Measurements from ENCODE around the gene ARL6IP4.

ARL6IP4 gene

DNA sequence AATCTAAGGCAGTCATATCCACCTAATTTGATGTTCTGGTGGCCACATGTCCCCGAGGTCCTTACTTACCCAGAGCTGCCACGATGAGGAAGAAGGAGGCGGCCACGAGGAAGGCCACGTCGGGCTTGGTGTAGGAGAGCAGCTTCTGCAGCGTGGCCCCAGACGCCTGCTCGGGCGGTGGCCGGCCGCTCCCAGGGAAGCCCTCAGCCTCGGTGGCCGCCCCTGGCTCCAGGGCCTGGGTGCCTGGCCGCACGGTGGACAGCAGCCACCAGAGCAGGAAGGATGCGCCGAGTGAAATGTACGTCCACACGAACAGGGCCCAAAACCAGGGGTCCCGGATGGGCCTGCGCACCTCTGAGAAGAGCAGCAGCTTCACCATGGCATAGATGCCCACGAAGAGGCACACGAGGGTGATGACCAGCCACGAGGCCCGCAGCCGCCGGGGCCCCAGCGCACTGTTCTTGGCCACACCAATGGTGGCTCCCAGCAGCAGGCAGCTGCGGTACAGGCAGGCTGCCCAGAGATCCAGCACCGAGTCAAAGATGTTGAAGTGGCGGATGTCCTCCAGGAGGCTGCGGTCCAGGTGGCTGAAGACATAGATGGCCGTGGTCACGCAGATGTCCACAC, 20.8 kb upstream of the ARL6IP4 start:
- no peak for DNase-seq

- DNase-seq, result no peak
Observed at GRCh38 chr12:122960193-122960569, 20.3 kb upstream of the ARL6IP4 start.

DNA sequence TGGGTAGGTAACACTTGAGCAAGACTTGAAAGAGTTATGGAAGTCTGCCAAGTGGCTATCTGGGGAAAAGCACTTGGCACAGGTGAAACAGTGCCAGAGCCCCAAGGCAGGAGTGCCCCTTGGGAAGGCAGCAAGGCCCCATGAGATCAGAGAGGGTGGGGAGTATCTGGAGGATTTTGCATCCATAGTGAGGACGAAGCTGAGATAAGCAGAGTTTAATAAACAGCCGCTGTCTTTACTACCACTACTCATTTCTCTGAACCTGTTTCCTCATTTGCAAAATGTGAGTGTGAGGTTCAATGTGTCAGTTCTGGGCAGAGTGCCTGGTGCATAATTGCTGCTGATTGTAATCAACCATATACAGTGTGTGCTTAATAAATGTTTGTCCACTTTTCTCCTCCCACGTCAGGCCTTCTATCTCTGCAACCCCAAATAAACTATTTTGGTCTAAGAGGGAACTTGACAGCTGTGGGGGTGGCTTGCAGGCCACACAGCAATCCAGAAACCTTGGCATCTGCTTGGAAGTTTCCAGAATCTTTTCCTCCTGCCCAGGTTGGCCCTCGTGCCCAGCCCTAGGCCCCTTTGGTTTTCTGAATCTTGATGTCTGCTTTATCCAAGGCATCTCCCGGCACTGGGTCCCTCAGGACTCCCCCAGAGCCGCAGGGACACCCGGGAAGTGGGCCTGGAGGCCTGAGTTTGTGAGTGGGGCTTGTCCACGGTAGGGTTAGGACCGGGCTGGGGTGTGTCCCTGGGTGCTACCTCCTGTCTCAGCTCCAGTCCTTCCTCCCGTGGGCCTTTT, 18.8 kb upstream of the ARL6IP4 start:
- DNase-seq, result no peak

GRCh38 chr12:122963941-122964265, 16.6 kb upstream of the ARL6IP4 start:
- DNase-seq, result no peak

DNA sequence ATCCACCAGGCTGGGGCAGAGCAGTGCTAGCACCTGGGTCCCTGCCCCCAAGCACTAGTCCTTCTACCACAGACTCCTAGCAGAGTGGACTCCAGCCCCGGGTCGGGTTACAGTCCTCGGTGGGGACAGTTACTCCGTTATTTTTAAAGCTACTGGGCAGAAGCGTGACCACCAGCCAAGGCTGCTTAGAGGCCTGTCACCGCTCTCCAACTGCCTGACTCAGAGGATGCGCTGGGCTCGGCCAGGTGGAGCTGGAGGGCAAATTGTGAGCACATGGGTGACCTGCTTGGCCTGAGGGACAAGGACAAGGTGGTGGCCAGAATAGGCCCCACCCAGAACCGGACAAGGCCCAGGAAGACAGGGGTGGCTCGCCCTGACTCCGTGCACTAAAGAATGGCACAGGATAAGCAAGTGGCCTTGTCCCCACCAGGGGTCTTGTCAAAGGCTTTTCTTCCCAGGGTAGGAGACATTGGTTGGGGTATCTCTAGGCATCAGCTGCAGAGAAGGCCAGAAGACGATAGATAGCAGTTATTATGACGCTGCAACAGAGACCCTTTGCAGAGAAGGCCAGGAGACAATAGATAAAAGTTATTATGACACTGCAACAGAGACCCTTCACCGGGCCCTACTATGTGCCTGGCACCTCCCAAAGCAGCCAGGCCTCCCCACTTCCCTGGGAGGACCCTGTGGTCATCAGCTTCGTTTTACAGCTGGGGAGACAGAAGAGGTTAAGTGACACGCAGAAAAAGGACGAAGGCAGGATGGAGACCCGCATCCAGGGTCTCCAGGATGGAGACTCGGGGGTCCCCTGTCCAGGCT, 15.8 kb upstream of the ARL6IP4 start:
- no peak for DNase-seq

DNA sequence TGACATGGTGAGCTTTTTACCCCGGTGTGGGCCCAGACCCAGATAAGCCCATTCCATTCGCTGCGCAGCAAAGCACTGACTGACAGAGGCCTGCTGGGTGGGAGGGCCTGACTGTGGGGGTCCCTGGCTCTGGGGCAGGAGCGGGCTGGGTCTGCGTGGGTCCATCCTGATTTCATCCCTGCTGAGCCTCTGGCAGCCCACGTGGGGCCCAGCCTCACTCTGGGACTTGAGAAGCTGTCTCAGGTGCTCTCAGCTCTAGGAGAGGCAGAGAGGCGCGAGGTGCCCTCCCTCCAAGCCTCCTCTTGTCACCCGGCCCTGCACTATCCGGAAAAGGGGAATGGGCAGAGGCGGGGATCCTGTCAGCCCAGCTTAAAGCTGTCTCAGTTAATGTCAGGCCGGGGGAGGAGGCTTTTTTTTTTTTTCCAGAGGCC, 15.1 kb upstream of the ARL6IP4 start:
- DNase-seq, result no peak

GRCh38 chr12:122965851-122966742, 14.4 kb upstream of the ARL6IP4 start, which contains the start of gene ABCB9:
TSS of gene ABCB9 (minus strand) at chr12:122966463. CDS start at chr12:122960235, 6,228 bp downstream.
- peak; percentile 93 to 95 for DNase-seq

- DNase-seq, result no peak
Observed at GRCh38 chr12:122966743-122967550, 13.5 kb upstream of the ARL6IP4 start.

GRCh38 chr12:122968104-122968503, 12.4 kb upstream of the ARL6IP4 start:
- DNase-seq, result no peak

DNA sequence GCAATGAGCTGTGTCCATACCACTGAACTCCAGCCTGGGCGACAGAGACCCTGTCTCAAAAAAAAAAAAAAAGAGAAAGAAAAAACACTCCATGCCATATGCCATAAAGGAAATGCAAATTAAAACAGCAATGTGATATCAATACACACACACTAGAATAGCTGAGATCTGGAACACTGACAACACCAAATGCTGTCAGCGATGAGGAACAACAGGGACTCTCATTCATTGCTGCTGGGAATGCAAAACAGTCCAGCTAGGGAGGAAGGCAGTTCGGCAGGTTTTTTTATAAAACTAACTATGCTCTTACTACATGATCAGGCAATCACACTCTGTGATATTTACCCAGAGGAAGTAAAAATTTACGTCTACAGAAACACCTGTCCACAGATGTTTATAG, 10.8 kb upstream of the ARL6IP4 start:
- no peak for DNase-seq

DNA sequence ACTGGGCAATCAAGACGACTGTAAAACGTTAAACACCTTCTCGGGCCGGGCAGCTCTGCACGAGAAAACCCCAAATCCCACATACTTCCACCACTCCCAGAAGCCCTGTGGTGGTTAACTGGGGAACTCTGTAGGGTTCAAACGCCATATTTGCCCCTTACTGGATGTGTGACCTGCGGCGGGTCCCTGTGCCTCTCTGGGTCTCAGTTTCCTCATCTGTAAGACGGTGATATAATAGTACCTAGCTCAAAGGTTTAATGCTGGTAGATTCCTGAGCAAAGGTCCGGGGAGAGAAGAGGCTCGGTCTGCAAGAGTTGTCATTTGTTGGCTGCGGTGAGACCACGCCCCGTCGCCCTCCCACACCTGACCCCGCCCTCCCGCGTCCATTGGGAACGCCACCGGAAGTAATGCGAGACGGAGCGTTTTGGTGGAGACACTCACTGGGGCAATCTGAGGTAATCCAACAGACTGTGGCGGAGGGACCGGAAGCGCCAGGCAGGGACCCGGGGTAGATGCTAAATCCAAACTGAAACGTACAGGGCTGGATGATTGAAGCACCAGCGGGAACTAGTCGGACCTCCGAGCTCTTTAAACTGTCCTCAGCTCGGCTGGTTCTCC, 6.1 kb upstream of the ARL6IP4 start:
- DNase-seq, result peak; percentile 99 to 100

DNA sequence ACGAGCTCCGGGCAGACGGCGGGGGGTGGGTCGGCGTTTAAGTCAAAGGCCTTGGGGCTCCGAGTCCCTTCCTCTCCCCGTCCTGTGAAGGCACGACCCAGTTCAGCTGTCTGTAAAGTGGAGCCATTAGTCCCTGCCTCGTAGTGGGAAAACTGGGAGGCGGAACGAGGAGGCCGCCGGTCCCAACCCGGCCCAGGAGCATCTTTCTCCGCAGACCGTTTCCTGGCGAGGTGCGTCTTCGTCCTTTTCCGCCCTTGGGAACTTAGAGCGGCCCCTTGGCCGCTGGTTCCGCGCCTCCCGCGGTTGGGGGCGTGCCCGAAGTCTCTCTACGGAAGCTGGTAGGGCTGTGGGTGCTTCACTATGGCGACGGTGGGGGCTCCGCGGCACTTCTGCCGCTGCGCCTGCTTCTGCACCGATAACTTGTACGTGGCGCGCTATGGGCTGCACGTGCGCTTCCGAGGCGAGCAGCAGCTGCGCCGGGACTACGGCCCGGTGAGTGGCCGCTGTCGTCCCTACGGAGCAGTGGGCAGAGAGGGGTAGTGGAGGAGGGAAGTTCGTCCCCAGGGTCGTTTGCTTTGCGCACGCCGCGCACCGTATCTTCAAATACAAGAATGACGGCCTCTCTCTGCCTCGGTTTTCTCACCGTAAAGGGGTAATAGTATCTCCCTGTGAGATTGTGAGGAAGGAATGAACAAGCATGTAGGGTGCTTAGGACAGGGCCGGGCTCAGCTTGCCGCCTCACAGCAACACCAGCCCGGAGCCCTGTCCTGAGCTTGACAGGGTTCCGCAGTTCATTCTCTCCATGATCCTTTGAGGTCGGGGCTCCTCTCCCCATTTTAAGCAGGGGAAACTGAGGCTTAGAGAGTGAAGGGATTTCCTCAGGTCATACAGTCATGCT, 5.3 kb upstream of the ARL6IP4 start, which contains the start of gene OGFOD2:
Gene OGFOD2, plus strand, starts transcription at position 353 of the 898 bp plus-strand sequence. Its CDS starts 8 bp downstream, at position 361.
- DNase-seq, result peak; percentile 94

DNA sequence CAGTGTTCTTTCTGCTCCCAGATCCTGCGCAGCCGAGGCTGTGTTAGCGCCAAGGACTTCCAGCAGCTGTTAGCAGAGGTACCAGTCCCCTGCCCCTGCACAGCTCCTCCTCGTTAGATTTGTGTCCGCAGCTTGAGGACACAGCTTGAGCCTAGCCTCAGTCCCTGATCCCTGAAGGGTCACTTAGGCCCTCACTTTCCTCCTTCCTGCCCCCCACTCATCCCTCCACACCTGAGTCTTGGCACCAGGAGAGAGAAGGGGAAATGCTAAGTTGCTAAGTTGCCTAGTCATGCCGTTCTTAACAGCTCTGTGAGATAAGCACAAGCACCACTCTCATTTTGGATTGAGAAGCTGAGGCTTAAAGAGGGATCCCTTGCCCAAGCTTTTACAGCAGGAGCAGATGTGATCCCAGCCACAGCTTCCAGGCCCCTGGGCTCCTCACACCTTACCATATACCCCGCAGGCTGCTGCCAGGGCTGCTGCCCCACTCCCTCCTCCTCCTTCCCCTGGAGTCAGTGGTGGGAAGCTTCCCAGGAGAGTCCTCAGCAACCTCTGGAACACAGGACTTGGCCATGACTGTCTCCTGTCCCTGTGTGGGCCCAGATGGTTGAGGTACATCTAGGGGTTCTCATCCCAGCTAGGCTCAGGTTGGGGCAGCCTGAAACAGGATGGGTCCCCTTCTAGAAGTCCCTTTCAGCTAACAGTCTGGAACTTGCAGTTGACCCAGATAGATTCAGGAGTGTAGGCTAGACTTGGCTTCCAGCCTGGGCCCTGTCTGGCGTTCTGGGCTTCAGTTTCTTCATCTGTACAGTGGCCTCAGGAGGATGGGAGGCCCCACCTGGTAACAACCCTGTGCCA, 4.5 kb upstream of the ARL6IP4 start:
- no peak for DNase-seq

GRCh38 chr12:122976648-122976975, 3.9 kb upstream of the ARL6IP4 start:
- no peak for DNase-seq

GRCh38 chr12:122977153-122977552, 3.3 kb upstream of the ARL6IP4 start:
- no peak for DNase-seq

- no peak for DNase-seq
Observed at GRCh38 chr12:122977655-122978392, 2.7 kb upstream of the ARL6IP4 start.

DNA sequence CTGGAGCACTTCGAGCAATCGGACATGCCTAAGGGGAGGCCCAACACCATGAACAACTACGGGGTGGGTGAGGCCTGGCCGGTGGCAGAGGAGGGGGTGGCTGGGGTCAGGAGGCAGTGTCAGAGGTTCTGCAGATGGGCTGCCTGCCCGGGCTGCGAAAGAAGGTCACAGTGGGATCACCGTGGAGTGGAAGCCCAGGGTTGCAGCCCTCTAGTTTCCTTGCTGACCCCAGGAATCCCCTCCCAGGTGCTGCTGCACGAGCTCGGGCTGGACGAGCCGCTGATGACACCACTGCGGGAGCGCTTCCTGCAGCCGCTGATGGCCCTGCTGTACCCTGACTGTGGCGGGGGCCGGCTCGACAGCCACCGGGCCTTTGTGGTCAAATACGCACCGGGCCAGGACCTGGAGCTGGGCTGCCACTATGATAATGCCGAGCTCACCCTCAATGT, 1.9 kb upstream of the ARL6IP4 start:
- DNase-seq, result no peak

All from stimulated activated CD4-positive, alpha-beta T cell treated with anti-CD3 and anti-CD28 coated beads, Interleukin-2, amount 100 ng/mL, for 24 hours (primary cell).